CD4-positive, alpha-beta T cell (primary cell): Measurements from ENCODE around the gene SPATA45. TPM values are rescaled to one million over a fixed set of nuclear protein-coding genes. Genes with fewer than 3 reads are reported as not detected.
"Not testable (repeated sequence)": the region's sequence is repeated elsewhere in the genome, so short reads cannot be mapped to it uniquely, and the experiment has no call there.

Experiments
- ATAC-seq: fragments of 200-7000 bp; cut with Tn5 transposase; one replicate; pipeline ENCODE4 v1.10.0; 2022; ENCODE audit warnings: mild to moderate bottlenecking; ENCODE audit not compliant: poor library complexity
- CTCF ChIA-PET: fragments of 350-600 bp; sonication (Branson Sonifier 250); formaldehyde crosslinking; loops from one replicate; lab custom pipeline; 2021; ENCODE audit warnings: antibody characterized with exemption, inconsistent platforms; lab: Charles Lee
- POLR2A ChIA-PET: fragments of 350-600 bp; sonication (Branson Sonifier 250); formaldehyde crosslinking; loops from one replicate; lab custom pipeline; 2021; ENCODE audit warnings: antibody characterized with exemption, inconsistent platforms; lab: Charles Lee
- DNase-seq, 14 experiments: peaks; one replicate each; pipeline ENCODE4 v3.0.0-alpha.2; 2013 to 2020; ENCODE audit warnings: mixed read lengths in 2 of 14
- H3K27ac ChIP-seq, 2 donors: one replicate each; pipeline versions ENCODE4 v1.5.1 to v1.7.0; 2013; ENCODE audit warnings: low read length in 2 of 2, low read depth in 1 of 2, mild to moderate bottlenecking in 1 of 2
- H3K27me3 ChIP-seq, 2 experiments: 1 replicate in 1 of 2; 2 replicates in 1 of 2; pipeline versions ENCODE4 v1.6.1 to v1.7.0; 2013; ENCODE audit warnings: low read length in 2 of 2, control low read depth in 1 of 2, mild to moderate bottlenecking in 1 of 2, moderate library complexity in 1 of 2; ENCODE audit not compliant: insufficient read depth in 2 of 2, control insufficient read depth in 1 of 2
- H3K36me3 ChIP-seq: one replicate; pipeline ENCODE4 v1.6.1; 2013; ENCODE audit warnings: low read length, control low read depth; ENCODE audit not compliant: insufficient read depth
- H3K4me1 ChIP-seq: one replicate; pipeline ENCODE4 v1.6.1; 2013; ENCODE audit warnings: low read length, control low read depth; ENCODE audit not compliant: insufficient read depth
- H3K4me3 ChIP-seq: one replicate; pipeline ENCODE4 v1.5.1; 2013; ENCODE audit warnings: mild to moderate bottlenecking, low read length, moderate library complexity
- H3K9me3 ChIP-seq, 2 experiments: 1 replicate in 1 of 2; 2 replicates in 1 of 2; pipeline versions ENCODE4 v1.6.1 to v1.7.0; 2013; ENCODE audit warnings: low read length in 2 of 2, mild to moderate bottlenecking in 2 of 2, control low read depth in 1 of 2, moderate library complexity in 1 of 2; ENCODE audit not compliant: control insufficient read depth in 1 of 2, insufficient read depth in 1 of 2
- H3K27ac Mint-ChIP-seq: one replicate; pipeline ENCODE4 v1.8.0; 2020; ENCODE audit warnings: mixed read lengths
- H3K27me3 Mint-ChIP-seq: one replicate; pipeline ENCODE4 v1.8.0; 2021; ENCODE audit warnings: mixed read lengths
- H3K36me3 Mint-ChIP-seq: one replicate; pipeline ENCODE4 v1.8.0; 2021; ENCODE audit warnings: low read depth, mixed read lengths
- H3K4me1 Mint-ChIP-seq: one replicate; pipeline ENCODE4 v1.8.0; 2021; ENCODE audit warnings: low read depth, mixed read lengths
- H3K4me3 Mint-ChIP-seq: one replicate; pipeline ENCODE4 v1.8.0; 2020; ENCODE audit warnings: mild to moderate bottlenecking, mixed read lengths
- H3K9me3 Mint-ChIP-seq: one replicate; pipeline ENCODE4 v1.8.0; 2020; ENCODE audit warnings: mixed read lengths
- CTCF ChIP-seq: fragments of 200-600 bp; IDR thresholded peaks from one replicate; pipeline ENCODE4 v1.8.0; 2022; ENCODE audit warnings: antibody characterized with exemption, mild to moderate bottlenecking
- intact Hi-C, 2 experiments: fragments of 100-400 bp; cut with DNase I in 1 of 2; cut with micrococcal nuclease in 1 of 2; formaldehyde crosslinking; loops; one replicate each; pipeline versions ENCODE4 v1.15.1 to v1.9.0; 2023 to 2025; cut with DNase I, micrococcal nuclease
- total RNA-seq, 174 experiments: library from RNA in 2 of 174; stranded (reverse) in 2 of 174; gene quantifications; one replicate each; pipeline ENCODE4 v1.2.3 and lab custom pipeline; 2021 to 2026

The SPATA45 gene
- total RNA-seq, 2 experiments from 2014 or later = not detected

- no peaks in the 10 kb centered on the region for H3K9me3 Mint-ChIP-seq
- H3K27ac Mint-ChIP-seq = no peak overlapping the region
- Histone ChIP-seq H3K9me3 (no peaks in the 10 kb centered on the region), H3K36me3 (no peaks in the 10 kb centered on the region), H3K27ac (no peak overlapping the region), H3K4me3 (no peak overlapping the region), H3K4me1 (no peaks in the 10 kb centered on the region), H3K27me3 (no peaks in the 10 kb centered on the region)
- intact Hi-C loops = no loop called here
- H3K36me3 Mint-ChIP-seq = no peaks in the 10 kb centered on the region
- TF ChIP-seq CTCF = no peak
- no peak for DNase-seq
- ATAC-seq = no peak
- H3K27me3 Mint-ChIP-seq = no peaks in the 10 kb centered on the region
- H3K4me3 Mint-ChIP-seq = no peak overlapping the region
- CTCF ChIA-PET = no interaction called here
- H3K4me1 Mint-ChIP-seq = no peaks in the 10 kb centered on the region
- POLR2A ChIA-PET = no interaction called here
Measured at GRCh38 chr1:212838145-212838544, 9.3 kb downstream of the SPATA45 start.

- H3K36me3 ChIP-seq, H3K9me3 Mint-ChIP-seq, H3K36me3 Mint-ChIP-seq, H3K4me3 Mint-ChIP-seq, ATAC-seq, H3K27me3 Mint-ChIP-seq, H3K4me3 ChIP-seq, H3K9me3 ChIP-seq, H3K27ac ChIP-seq, H3K27me3 ChIP-seq, intact Hi-C loops, H3K27ac Mint-ChIP-seq, H3K4me1 Mint-ChIP-seq, H3K4me1 ChIP-seq: not testable (repeated sequence)
- ChIA-PET POLR2A (interaction anchor here (1.5 kb wide), 1 partner anchor 13 kb away, joined by 4 read pairs; no protein-coding TSS in a partner anchor), CTCF (interaction anchor here (0.6 kb wide), 1 partner anchor 219 kb away, joined by 3 read pairs; no protein-coding TSS in a partner anchor)
- DNase-seq = peak in 1 of 14 experiments; percentile 33
Measured at GRCh38 chr1:212833211-212834207, 13.9 kb downstream of the SPATA45 start.

GRCh38 chr1:212828395-212828794, 19.1 kb downstream of the SPATA45 start:
- Mint-ChIP-seq H3K9me3 (peaks cover 13% of the 10 kb centered on the region), H3K4me1 (no peaks in the 10 kb centered on the region), H3K27me3 (no peaks in the 10 kb centered on the region), H3K27ac (no peak overlapping the region), H3K36me3 (peaks cover 3% of the 10 kb centered on the region), H3K4me3 (no peak overlapping the region)
- Histone ChIP-seq H3K27me3 (no peaks in the 10 kb centered on the region), H3K4me3 (no peak overlapping the region), H3K27ac (no peak overlapping the region), H3K36me3 (no peaks in the 10 kb centered on the region), H3K9me3 (peaks cover 15 to 27% of the 10 kb centered on the region in 2 experiments), H3K4me1 (no peaks in the 10 kb centered on the region)
- intact Hi-C loops = no loop called here
- CTCF ChIA-PET = no interaction called here
- POLR2A ChIA-PET = no interaction called here
- no peak for DNase-seq
- ATAC-seq = no peak
- no peak for TF ChIP-seq CTCF
